ENCODE results near the gene POC1A.

- TF ChIP-seq CTCF (IDR thresholded peaks at IDR 0.05) (no peak), EZH2 (IDR thresholded peaks at IDR 0.05; ENCODE audit: borderline replicate concordance, insufficient read depth, low read depth, low read length, poor library complexity, severe bottlenecking) (no peak)
Measured at GRCh38 chr3:52049503-52049902, 104.7 kb downstream of the POC1A start.
